Activated naive CD8-positive, alpha-beta T cell treated with anti-CD3 and anti-CD28 coated beads, Interleukin-2, amount 10 ng/mL, durations not matched to agents 7 days and 5 days (primary cell): ENCODE data around the gene TMBIM4. TPM values are rescaled to one million over a fixed set of nuclear protein-coding genes. Genes with fewer than 3 reads are reported as not detected.
A peak's percentile ranks its signal among the peaks of the same experiment; 100 is the strongest.
"Not testable (repeated sequence)": the region's sequence is repeated elsewhere in the genome, so short reads cannot be mapped to it uniquely, and the experiment has no call there.

Source experiments
- ATAC-seq: fragments of 150-1000 bp; cut with Tn5 transposase; one replicate; pipeline ENCODE4 v1.10.0; 2021; ENCODE audit warnings: low read depth, moderate library complexity
- POLR2A ChIA-PET: fragments of 350-600 bp; sonication (Branson Sonifier 250); formaldehyde crosslinking; loops from one replicate; lab custom pipeline; 2021; ENCODE audit warnings: antibody characterized with exemption; lab: Charles Lee
- DNase-seq: peaks from one replicate; pipeline ENCODE4 v3.0.0; 2021
- H3K27ac Mint-ChIP-seq: one replicate; pipeline ENCODE4 v1.8.0; 2022; ENCODE audit warnings: mild to moderate bottlenecking, mixed read lengths
- H3K27me3 Mint-ChIP-seq: one replicate; pipeline ENCODE4 v1.8.0; 2022; ENCODE audit warnings: mild to moderate bottlenecking, moderate library complexity, mixed read lengths
- H3K36me3 Mint-ChIP-seq: one replicate; pipeline ENCODE4 v1.8.0; 2021; ENCODE audit warnings: mild to moderate bottlenecking, mixed read lengths
- H3K4me1 Mint-ChIP-seq: one replicate; pipeline ENCODE4 v1.8.0; 2021; ENCODE audit warnings: mixed read lengths
- H3K4me3 Mint-ChIP-seq: one replicate; pipeline ENCODE4 v1.8.0; 2022; ENCODE audit warnings: mild to moderate bottlenecking, moderate library complexity, mixed read lengths
- H3K9me3 Mint-ChIP-seq: one replicate; pipeline ENCODE4 v1.8.0; 2021; ENCODE audit warnings: mixed read lengths
- total RNA-seq, 2 experiments: library from RNA; stranded (reverse); gene quantifications; one replicate each; pipeline ENCODE4 v1.2.3, GENCODE V29; 2021

The TMBIM4 gene, protein sequence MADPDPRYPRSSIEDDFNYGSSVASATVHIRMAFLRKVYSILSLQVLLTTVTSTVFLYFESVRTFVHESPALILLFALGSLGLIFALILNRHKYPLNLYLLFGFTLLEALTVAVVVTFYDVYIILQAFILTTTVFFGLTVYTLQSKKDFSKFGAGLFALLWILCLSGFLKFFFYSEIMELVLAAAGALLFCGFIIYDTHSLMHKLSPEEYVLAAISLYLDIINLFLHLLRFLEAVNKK
- total RNA-seq = 10 to 100 TPM; 72.1 to 77.1 TPM

DNA sequence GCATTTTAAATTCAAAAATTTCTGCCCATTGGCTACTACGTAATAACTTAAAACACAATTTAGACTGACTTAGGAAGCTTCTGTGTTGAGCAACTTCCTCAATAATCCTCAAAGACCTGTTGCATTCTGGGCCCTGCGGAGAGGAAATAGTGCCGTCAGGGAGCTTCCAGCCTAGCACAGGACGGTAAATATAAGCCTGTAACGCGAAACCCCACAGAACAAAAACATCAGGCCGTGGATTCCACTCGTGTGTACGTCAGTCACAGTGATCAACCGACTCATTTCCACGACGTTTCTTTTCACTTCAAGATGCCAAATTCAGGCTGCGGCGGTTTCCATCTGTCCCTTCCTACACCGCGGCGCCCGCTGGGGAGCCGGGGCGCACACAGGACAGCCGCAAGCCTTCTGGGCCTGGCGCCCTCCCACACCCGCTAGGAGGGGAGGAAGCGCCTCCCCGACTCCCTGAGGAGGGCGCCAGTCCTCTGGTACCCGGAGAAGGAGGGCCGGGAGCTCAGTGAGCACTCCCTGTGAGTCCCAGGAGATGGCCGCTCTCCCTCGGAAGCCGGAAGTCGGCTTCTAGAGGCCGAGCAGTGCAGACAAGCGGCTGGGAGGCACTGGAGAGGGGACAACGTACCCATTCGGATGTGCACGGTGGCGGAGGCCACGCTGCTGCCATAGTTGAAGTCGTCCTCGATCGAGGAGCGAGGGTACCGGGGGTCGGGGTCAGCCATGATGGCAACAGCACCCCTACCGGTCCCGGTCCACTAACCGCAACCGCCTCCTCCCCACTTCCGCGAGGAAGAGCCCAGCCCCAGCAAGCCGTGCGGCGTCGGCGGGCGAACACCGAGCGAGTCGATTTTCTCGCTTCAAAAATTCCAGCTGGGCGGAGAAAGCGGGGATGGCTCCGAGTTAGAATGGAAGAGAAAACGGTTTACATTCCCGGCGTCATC is at the start of gene TMBIM4:
Gene TMBIM4 (minus strand): TSS at position 776 of the 950 bp plus-strand sequence. CDS start 45 bp downstream, at position 731.
- POLR2A ChIA-PET = interaction anchor here (0.6 to 2.6 kb wide), 17 partner anchors 9 to 1438 kb away, joined by 3 to 50 read pairs (median 5); partner anchors contain the start of genes CAND1, HELB, LEMD3 and LLPH
- H3K4me1 Mint-ChIP-seq = peaks cover 27% of the 10 kb centered on the region
- H3K27me3 Mint-ChIP-seq = no peaks in the 10 kb centered on the region
- peaks cover 15% of the 10 kb centered on the region for H3K9me3 Mint-ChIP-seq
- peaks cover 38% of the 10 kb centered on the region for H3K36me3 Mint-ChIP-seq
- H3K27ac Mint-ChIP-seq = peak within 1 kb of the TSS; percentile 99
- DNase-seq (peak; percentile 91), ATAC-seq (peak; percentile 81)
- H3K4me3 Mint-ChIP-seq = peak within 1 kb of the TSS; percentile 96

DNA sequence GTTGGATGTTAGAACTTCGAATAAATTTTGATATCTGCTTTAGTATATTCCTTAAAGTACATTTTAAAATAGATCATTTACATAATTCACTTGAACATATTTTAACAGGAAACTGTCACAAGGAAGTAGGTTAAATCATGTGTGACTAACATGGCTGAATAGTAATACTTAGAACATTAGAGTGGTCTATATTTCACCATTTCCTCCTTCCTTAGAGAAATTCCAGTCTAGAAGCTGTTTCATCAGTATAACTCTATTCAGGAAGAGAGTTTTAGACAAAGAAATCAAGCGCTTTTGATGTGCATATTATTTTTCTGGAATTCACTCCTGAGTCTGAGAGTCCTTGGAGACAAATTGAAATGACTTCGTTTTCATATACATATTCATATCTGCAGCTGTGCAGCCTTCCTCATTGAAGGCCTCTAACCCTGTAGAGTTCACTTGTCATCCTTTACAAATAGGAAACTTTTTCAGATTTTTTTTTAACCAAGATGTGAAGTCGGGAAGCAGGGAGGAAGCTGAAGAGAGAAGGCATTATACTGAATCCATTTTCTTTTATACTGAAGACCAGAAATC is 47.6 kb upstream of the TMBIM4 start:
- Mint-ChIP-seq H3K4me1 (peaks cover 2% of the 10 kb centered on the region), H3K9me3 (peaks cover 6% of the 10 kb centered on the region), H3K27ac (no peak overlapping the region)

DNA sequence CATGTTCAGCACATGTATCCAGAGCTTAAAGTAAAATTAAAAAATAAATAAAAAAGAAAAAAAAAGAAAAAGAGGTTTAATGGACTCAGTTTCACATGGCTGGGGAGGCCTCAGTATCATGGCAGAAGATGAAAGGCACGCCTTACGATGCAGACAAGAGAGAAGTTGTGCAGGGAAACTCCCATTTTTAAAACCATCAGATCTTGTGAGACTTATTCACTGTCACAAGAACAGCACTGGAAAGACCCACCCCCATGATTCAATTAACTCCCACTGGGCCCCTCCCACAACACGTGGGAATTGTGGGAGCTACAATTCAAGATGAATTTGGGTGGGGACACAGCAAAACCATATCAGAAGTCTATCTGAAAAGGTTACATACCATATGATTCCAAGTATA is 43.2 kb upstream of the TMBIM4 start:
- H3K27ac Mint-ChIP-seq, H3K9me3 Mint-ChIP-seq, ATAC-seq, H3K4me3 Mint-ChIP-seq, DNase-seq, POLR2A ChIA-PET, H3K4me1 Mint-ChIP-seq, H3K36me3 Mint-ChIP-seq: not testable (repeated sequence)
- peaks cover 17% of the 10 kb centered on the region for H3K27me3 Mint-ChIP-seq

More for the DNA sequence above, 47.6 kb upstream of the TMBIM4 start:
- DNase-seq (no peak), ATAC-seq (no peak)
- Mint-ChIP-seq H3K36me3 (peaks cover 6% of the 10 kb centered on the region), H3K4me3 (no peak overlapping the region), H3K27me3 (peaks cover 6% of the 10 kb centered on the region)
- POLR2A ChIA-PET = no interaction called here

DNA sequence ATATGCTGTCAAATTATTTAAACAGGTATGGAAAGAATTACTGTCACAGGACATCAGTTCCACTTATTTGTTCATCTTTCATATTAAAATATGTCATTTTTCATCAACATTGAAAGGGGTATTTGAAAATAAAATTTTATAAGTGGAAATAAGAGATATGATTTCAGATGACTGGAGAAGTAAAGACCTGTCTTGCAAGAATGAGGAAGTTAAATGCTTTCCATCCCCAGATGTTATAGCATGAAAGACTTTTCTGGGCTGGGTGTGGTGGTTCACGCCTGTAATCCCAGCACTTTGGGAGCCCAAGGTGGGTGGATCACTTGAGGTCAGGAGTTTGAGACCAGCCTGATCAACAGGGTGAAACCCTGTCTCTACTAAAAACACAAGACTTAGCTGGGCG is 41.8 kb upstream of the TMBIM4 start:
- POLR2A ChIA-PET, H3K4me1 Mint-ChIP-seq, H3K4me3 Mint-ChIP-seq, DNase-seq, H3K27ac Mint-ChIP-seq, ATAC-seq, H3K36me3 Mint-ChIP-seq, H3K9me3 Mint-ChIP-seq: not testable (repeated sequence)
- H3K27me3 Mint-ChIP-seq = peaks cover 16% of the 10 kb centered on the region

DNA sequence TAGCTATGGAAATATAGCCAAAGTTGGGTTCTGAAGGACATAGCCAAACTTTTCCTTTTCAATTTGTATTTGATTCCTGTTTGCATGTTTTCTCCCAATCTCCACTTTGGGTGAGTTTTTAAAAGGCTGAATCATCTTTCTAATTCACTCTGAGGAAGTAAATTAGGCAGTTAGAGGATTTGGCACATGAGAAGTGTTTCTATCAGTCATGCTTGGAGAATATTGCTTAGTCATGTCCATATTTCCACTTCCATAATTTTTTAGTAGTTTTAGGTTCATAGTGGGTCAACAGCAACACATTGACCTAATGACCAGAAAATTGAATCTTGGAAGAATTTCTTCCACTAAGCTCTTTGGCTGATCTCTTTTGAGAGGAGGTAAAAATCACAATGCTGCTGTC is 41.0 kb upstream of the TMBIM4 start:
- Mint-ChIP-seq H3K36me3 (peaks cover 5% of the 10 kb centered on the region), H3K9me3 (no peaks in the 10 kb centered on the region), H3K4me1 (peaks cover 3% of the 10 kb centered on the region), H3K27ac (no peak overlapping the region), H3K27me3 (peaks cover 16% of the 10 kb centered on the region), H3K4me3 (no peak overlapping the region)
- ATAC-seq (no peak), DNase-seq (no peak)
- POLR2A ChIA-PET = no interaction called here

DNA sequence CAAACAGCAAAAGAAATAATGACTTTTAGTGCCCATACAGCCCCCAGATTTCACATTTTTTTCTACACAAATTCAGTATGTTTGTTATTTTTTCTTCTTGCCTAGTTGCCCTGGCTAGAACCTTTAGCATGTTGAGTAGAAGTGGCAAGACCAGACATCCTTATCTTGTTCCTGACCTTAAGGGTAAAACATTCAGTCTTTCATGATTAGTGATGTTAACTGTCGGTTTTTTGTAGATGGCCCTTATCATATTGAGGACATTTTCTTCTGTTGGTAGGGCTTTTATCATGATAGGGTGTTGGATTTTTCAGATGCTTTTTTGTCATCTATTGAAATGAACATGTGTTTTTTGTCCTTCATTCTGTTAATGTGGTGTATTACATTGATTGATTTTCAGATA is 36.3 kb upstream of the TMBIM4 start:
- POLR2A ChIA-PET = no interaction called here
- no peaks in the 10 kb centered on the region for H3K36me3 Mint-ChIP-seq
- H3K27ac Mint-ChIP-seq = no peak overlapping the region
- H3K27me3 Mint-ChIP-seq = peaks cover 14% of the 10 kb centered on the region
- H3K4me3 Mint-ChIP-seq = no peak overlapping the region
- H3K4me1 Mint-ChIP-seq = no peaks in the 10 kb centered on the region
- H3K9me3 Mint-ChIP-seq = no peaks in the 10 kb centered on the region
- DNase-seq (no peak), ATAC-seq (no peak)

DNA sequence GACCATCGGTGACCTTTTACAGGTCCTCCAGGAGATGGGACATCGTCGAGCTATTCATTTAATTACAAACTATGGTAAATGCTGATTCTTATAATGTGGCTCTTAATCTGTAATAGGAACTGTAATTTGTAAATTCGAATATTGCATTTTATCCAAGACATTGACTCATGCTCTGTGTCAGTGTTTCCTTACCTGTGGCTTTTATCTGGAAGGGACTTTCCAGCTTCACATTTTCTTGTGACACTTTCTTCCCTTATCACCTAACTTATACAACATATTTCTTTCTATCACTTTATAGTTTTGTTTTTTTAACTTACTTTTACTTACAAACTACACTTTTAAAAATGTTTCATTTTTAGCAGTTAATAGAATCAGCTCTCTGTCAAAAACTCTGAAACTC is 34.0 kb upstream of the TMBIM4 start:
- no peak overlapping the region for H3K4me3 Mint-ChIP-seq
- ATAC-seq = no peak
- H3K27ac Mint-ChIP-seq = no peak overlapping the region
- peaks cover 4% of the 10 kb centered on the region for H3K9me3 Mint-ChIP-seq
- no peaks in the 10 kb centered on the region for H3K4me1 Mint-ChIP-seq
- no peaks in the 10 kb centered on the region for H3K36me3 Mint-ChIP-seq
- no peak for DNase-seq
- POLR2A ChIA-PET = no interaction called here
- H3K27me3 Mint-ChIP-seq = peaks cover 10% of the 10 kb centered on the region

DNA sequence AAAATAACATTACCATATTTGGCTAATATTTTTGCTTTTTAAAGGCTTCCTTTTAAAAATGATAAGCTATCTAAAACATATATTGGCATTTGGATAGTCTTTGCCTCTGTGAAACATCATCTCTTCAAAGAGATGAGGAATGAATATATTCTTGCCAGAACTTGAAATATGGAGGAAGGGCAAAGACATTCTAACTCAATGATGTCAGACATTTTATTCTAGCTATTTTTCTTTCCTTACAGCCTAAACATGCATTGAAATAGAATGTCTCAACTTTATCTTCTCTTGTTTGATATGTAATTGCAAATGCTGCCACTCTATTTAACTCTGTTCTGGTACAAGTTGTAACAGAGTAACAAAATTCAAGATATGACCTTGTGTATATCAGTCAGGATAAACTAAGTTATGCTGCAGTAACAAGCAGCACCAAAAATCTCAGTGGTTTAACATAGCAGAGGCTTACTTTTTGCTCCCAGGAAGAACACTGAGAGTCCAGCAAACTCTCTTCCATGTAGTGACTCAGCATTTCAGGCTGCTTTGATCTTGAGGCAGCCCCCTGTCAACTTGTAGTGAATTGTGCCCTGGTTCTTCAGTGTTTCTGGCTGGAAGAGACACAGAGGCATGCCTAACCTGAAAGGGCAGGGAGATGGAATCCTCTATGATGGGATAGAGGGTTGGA is 30.2 kb upstream of the TMBIM4 start:
- Mint-ChIP-seq H3K4me3 (no peak overlapping the region), H3K27me3 (peaks cover 9% of the 10 kb centered on the region), H3K36me3 (no peaks in the 10 kb centered on the region), H3K4me1 (no peaks in the 10 kb centered on the region), H3K27ac (peak overlapping the region; percentile 30), H3K9me3 (peaks cover 4% of the 10 kb centered on the region)
- no peak for ATAC-seq
- no peak for DNase-seq
- POLR2A ChIA-PET = no interaction called here

DNA sequence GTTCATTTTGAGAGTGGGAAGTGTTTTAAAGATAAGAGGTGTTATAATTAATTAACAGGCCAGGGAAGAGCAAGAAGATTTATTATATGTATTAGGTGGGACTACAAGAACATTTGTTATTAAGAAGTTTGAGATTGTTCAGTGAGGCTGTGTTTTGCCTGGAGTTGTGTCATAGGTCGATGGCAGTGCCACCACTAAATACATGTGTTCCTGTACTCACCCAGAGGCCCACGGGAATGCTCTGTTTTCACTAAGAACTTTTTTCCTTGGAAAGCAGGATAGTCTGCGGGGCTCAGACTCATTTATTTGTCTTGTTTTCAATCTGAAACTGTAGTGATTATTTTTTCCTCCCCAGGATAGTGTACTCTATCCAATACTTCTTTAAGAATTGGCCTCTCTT is 29.3 kb upstream of the TMBIM4 start:
- H3K4me1 Mint-ChIP-seq = no peaks in the 10 kb centered on the region

DNA sequence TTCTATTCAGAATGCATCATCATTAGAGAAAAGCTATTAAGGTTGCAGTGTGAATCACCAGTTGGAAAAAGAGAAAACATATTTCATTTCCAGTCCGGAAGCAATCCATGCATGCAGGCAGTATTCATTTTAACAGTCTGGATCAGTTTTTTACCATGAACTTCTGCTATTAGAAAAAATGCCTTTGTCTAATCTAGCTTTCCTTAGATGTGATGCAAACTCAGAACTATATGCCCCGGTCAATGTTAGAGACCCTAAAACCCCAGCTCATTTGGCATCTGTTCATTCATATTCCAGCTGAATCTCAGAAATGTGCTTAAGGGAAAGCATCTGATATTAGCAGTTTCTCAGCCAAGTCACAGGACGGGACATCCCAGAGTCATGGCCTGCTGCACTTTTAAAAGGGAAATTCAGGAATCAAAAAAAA is 27.7 kb upstream of the TMBIM4 start:
- POLR2A ChIA-PET = no interaction called here
- DNase-seq (no peak), ATAC-seq (no peak)
- Mint-ChIP-seq H3K9me3 (peaks cover 4% of the 10 kb centered on the region), H3K36me3 (no peaks in the 10 kb centered on the region), H3K27me3 (peaks cover 15% of the 10 kb centered on the region), H3K4me3 (no peak overlapping the region), H3K4me1 (no peaks in the 10 kb centered on the region), H3K27ac (no peak overlapping the region)

More for the DNA sequence above, 29.3 kb upstream of the TMBIM4 start:
- no peak for ATAC-seq
- Mint-ChIP-seq H3K4me3 (no peak overlapping the region), H3K9me3 (peaks cover 4% of the 10 kb centered on the region), H3K27me3 (peaks cover 12% of the 10 kb centered on the region), H3K36me3 (no peaks in the 10 kb centered on the region), H3K27ac (no peak overlapping the region)
- POLR2A ChIA-PET = no interaction called here
- no peak for DNase-seq

DNA sequence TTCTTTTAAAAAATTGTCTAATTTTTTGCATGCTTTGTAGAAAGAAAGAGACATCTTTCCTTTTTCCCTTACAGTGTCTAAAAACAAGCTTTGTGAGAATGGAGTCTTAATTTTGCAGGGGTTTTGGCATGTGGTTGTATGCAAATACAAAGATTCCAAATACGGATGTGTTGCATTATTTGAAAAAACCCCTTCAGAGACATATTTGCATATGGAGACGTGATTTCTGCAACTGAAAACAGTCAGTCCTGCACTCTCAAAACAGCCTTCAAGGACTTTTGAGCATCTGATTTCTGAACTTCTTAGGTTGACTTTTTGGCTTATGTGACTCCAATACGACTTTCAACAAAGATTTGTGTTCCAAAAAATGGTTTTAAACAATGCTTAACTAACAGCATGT is 27.0 kb upstream of the TMBIM4 start:
- ATAC-seq (no peak), DNase-seq (no peak)
- Mint-ChIP-seq H3K4me3 (no peak overlapping the region), H3K27ac (no peak overlapping the region), H3K36me3 (no peaks in the 10 kb centered on the region), H3K27me3 (peaks cover 15% of the 10 kb centered on the region), H3K9me3 (peaks cover 4% of the 10 kb centered on the region), H3K4me1 (no peaks in the 10 kb centered on the region)
- POLR2A ChIA-PET = no interaction called here

DNA sequence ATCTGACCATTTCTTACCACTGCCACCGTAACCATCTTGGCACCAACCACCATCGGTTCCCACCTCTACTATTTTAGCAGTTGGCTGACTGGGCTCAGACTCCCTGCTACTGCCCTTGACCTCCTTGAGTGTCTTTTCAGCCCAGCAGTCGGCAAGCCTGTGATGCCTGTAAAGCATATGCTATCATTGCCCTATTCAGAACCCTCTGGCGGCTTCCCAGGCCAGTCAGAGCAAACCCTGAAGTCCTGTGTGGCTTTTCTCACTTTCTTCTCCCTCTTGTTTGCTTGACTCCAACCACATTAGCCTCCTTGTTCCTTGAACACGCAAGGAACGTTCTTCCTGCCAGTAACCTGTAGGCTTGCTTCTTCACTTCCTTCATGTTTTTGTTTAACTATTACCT is 25.4 kb upstream of the TMBIM4 start:
- Mint-ChIP-seq H3K27me3 (peaks cover 29% of the 10 kb centered on the region), H3K4me3 (no peak overlapping the region), H3K36me3 (no peaks in the 10 kb centered on the region), H3K4me1 (no peaks in the 10 kb centered on the region), H3K27ac (no peak overlapping the region), H3K9me3 (peaks cover 2% of the 10 kb centered on the region)
- no peak for ATAC-seq
- POLR2A ChIA-PET = no interaction called here
- no peak for DNase-seq

DNA sequence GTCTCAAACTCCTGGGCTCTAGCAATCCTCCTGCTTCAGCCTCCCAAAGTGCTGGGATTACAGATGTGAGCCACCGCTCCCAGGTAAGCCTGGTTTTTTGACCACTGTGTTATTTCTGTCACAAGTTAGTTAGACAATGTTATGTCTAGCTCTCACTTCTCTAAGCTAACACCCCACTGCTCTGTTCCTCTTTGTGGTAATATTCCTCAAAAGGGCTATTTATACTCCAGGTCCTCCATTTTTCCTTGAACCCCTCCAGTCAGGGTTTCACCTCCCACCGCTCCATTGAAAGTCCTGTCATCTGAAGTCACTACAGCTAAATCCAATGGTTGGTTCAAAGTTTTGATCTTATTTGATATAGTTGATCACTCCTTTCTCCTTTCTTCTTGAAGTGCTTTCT is 24.3 kb upstream of the TMBIM4 start:
- Mint-ChIP-seq H3K4me1 (no peaks in the 10 kb centered on the region), H3K27me3 (peaks cover 37% of the 10 kb centered on the region), H3K4me3 (no peak overlapping the region), H3K27ac (no peak overlapping the region), H3K36me3 (no peaks in the 10 kb centered on the region), H3K9me3 (no peaks in the 10 kb centered on the region)
- ATAC-seq (no peak), DNase-seq (no peak)
- POLR2A ChIA-PET = no interaction called here
